ENCODE data around the gene NHSL2.
"Not testable (repeated sequence)": the region's sequence is repeated elsewhere in the genome, so short reads cannot be mapped to it uniquely, and the experiment has no call there.

The NHSL2 gene

GRCh38 chrX:72038868-72039267 lies 128.2 kb downstream of the NHSL2 start:
- DNase-seq (ENCODE audit: low read depth in 2 of 3, low spot score in 2 of 3) = no peak

GRCh38 chrX:72040506-72040905 lies 129.9 kb downstream of the NHSL2 start:
- no peak for DNase-seq (ENCODE audit: low read depth in 2 of 3, low spot score in 2 of 3)

GRCh38 chrX:72041176-72041575 lies 130.5 kb downstream of the NHSL2 start:
- DNase-seq (ENCODE audit: low read depth in 2 of 3, low spot score in 2 of 3) = no peak

GRCh38 chrX:72041871-72042851 lies 131.5 kb downstream of the NHSL2 start:
- DNase-seq (ENCODE audit: low read depth in 2 of 3, low spot score in 2 of 3) = no peak

- DNase-seq (ENCODE audit: low read depth in 2 of 3, low spot score in 2 of 3) = no peak
Measured at GRCh38 chrX:72042852-72043248, 132.2 kb downstream of the NHSL2 start.

- no peak for DNase-seq (ENCODE audit: low read depth in 2 of 3, low spot score in 2 of 3)
Measured at GRCh38 chrX:72043636-72044035, 133.0 kb downstream of the NHSL2 start.

GRCh38 chrX:72045141-72045540 lies 134.5 kb downstream of the NHSL2 start:
- DNase-seq (ENCODE audit: low read depth in 2 of 3, low spot score in 2 of 3) = no peak

- DNase-seq (ENCODE audit: low read depth in 2 of 3, low spot score in 2 of 3) = no peak
Measured at GRCh38 chrX:72045552-72046277, 135.1 kb downstream of the NHSL2 start.

- DNase-seq (ENCODE audit: low read depth in 2 of 3, low spot score in 2 of 3) = no peak
Measured at GRCh38 chrX:72046447-72046846, 135.8 kb downstream of the NHSL2 start.

- DNase-seq (ENCODE audit: low read depth in 2 of 3, low spot score in 2 of 3) = no peak
Measured at GRCh38 chrX:72048510-72049455, 138.1 kb downstream of the NHSL2 start.

- DNase-seq (ENCODE audit: low read depth in 2 of 3, low spot score in 2 of 3) = no peak
Measured at GRCh38 chrX:72050011-72050410, 139.4 kb downstream of the NHSL2 start.

- DNase-seq (ENCODE audit: low read depth in 2 of 3, low spot score in 2 of 3) = no peak
Measured at GRCh38 chrX:72051589-72051988, 140.9 kb downstream of the NHSL2 start.

- DNase-seq (ENCODE audit: low read depth in 2 of 3, low spot score in 2 of 3) = no peak
Measured at GRCh38 chrX:72052415-72053090, 141.9 kb downstream of the NHSL2 start.

GRCh38 chrX:72053508-72053907 lies 142.9 kb downstream of the NHSL2 start:
- DNase-seq (ENCODE audit: low read depth in 2 of 3, low spot score in 2 of 3) = no peak

- DNase-seq (ENCODE audit: low read depth in 2 of 3, low spot score in 2 of 3) = no peak
Measured at GRCh38 chrX:72054779-72055489, 144.3 kb downstream of the NHSL2 start.

GRCh38 chrX:72057331-72057730 lies 146.7 kb downstream of the NHSL2 start:
- DNase-seq (ENCODE audit: low read depth in 2 of 3, low spot score in 2 of 3) = no peak

- DNase-seq (ENCODE audit: low read depth in 2 of 3, low spot score in 2 of 3) = no peak
Measured at GRCh38 chrX:72057849-72058248, 147.2 kb downstream of the NHSL2 start.

GRCh38 chrX:72058346-72058745 lies 147.7 kb downstream of the NHSL2 start:
- not testable (repeated sequence) for DNase-seq (ENCODE audit: low read depth in 2 of 3, low spot score in 2 of 3)

GRCh38 chrX:72060196-72060920 lies 149.7 kb downstream of the NHSL2 start:
- DNase-seq (ENCODE audit: low read depth in 2 of 3, low spot score in 2 of 3) = no peak

All from activated CD8-positive, alpha-beta memory T cell treated with anti-CD3 and anti-CD28 coated beads for 48 hours (primary cell).